RWPE1 (cell line): ENCODE measurements around the gene MSRB3.
"Not testable (repeated sequence)": the region's sequence is repeated elsewhere in the genome, so short reads cannot be mapped to it uniquely, and the experiment has no call there.

Experiments used
- CTCF ChIA-PET: fragments of 350-600 bp; sonication (Branson Sonifier 250); formaldehyde crosslinking; extraction: SDS; loops from one replicate; lab custom pipeline; 2021; lab: Yijun Ruan, JAX
- POLR2A ChIA-PET: fragments of 400-600 bp; formaldehyde crosslinking; extraction: SDS; loops from one replicate; lab custom pipeline; 2020; ENCODE audit warnings: antibody characterized with exemption; ENCODE audit not compliant: low non-redundant PET; lab: Yijun Ruan, JAX
- DNase-seq: peaks from one replicate; pipeline ENCODE4 v3.0.0; 2012; ENCODE audit warnings: low spot score
- H3K27ac ChIP-seq: fragments of 450-650 bp; 2 replicates; pipeline ENCODE4 v1.5.1; 2017
- CTCF ChIP-seq: fragments of 450-650 bp; conservative IDR thresholded peaks from 2 replicates; pipeline ENCODE4 v1.5.1; 2017; ENCODE audit warnings: low read depth, mild to moderate bottlenecking

Gene MSRB3

GRCh38 chr12:65450625-65451024 is 172.1 kb downstream of the MSRB3 start:
- TF ChIP-seq CTCF = no peak
- H3K27ac ChIP-seq = no peak overlapping the region
- no peak for DNase-seq
- ChIA-PET CTCF (no interaction called here), POLR2A (no interaction called here)

- POLR2A ChIA-PET = no interaction called here
- CTCF ChIA-PET = interaction anchor here (0.5 kb wide), 1 partner anchor 1307 kb away, joined by 3 read pairs; no protein-coding TSS in a partner anchor
- no peak overlapping the region for H3K27ac ChIP-seq
- no peak for DNase-seq
- TF ChIP-seq CTCF = no peak
Observed at GRCh38 chr12:65454115-65454787, 175.8 kb downstream of the MSRB3 start.

- H3K27ac ChIP-seq, CTCF ChIA-PET, POLR2A ChIA-PET, DNase-seq: not testable (repeated sequence)
Observed at GRCh38 chr12:65457341-65457740, 178.9 kb downstream of the MSRB3 start.

- TF ChIP-seq CTCF = no peak
- ChIA-PET POLR2A (no interaction called here), CTCF (no interaction called here)
- no peak for DNase-seq
- no peak overlapping the region for H3K27ac ChIP-seq
Observed at GRCh38 chr12:65458718-65459117, 180.2 kb downstream of the MSRB3 start.

GRCh38 chr12:65459545-65459944 is 181.1 kb downstream of the MSRB3 start:
- no peak overlapping the region for H3K27ac ChIP-seq
- DNase-seq = no peak
- POLR2A ChIA-PET = no interaction called here
- no peak for TF ChIP-seq CTCF
- CTCF ChIA-PET = no interaction called here

GRCh38 chr12:65460063-65460462 is 181.6 kb downstream of the MSRB3 start:
- no peak overlapping the region for H3K27ac ChIP-seq

More at GRCh38 chr12:65460063-65460462, 181.6 kb downstream of the MSRB3 start:
- ChIA-PET CTCF (no interaction called here), POLR2A (no interaction called here)
- no peak for DNase-seq
- no peak for TF ChIP-seq CTCF
